Fibroblast of lung (primary cell): Measurements from ENCODE around the gene PCGF3. TPM values are rescaled to one million over a fixed set of nuclear protein-coding genes. Genes with fewer than 3 reads are reported as not detected.

Experiments
- DNase-seq, 2 donors: peaks; one replicate each; pipeline versions ENCODE4 v3.0.0 to v3.0.0-alpha.2; 2010; ENCODE audit warnings: low read depth in 2 of 2
- H2AFZ ChIP-seq: 2 replicates; pipeline ENCODE4 v1.5.1; 2012; ENCODE audit warnings: low read length, control low read depth, inconsistent platforms
- H3K27ac ChIP-seq: 2 replicates; pipeline ENCODE4 v1.5.1; 2011; ENCODE audit warnings: low read length, control low read depth; ENCODE audit not compliant: insufficient read depth
- H3K27me3 ChIP-seq: 2 replicates; pipeline ENCODE4 v1.5.1; 2011; ENCODE audit warnings: mild to moderate bottlenecking, low read length; ENCODE audit not compliant: control insufficient read depth, insufficient read depth
- H3K36me3 ChIP-seq: 2 replicates; pipeline ENCODE4 v1.5.1; 2011; ENCODE audit warnings: low read length; ENCODE audit not compliant: control insufficient read depth, insufficient read depth
- H3K4me1 ChIP-seq: 2 replicates; pipeline ENCODE4 v1.5.1; 2011; ENCODE audit warnings: low read length; ENCODE audit not compliant: control insufficient read depth, insufficient read depth; ENCODE audit errors: extremely low read depth
- H3K4me2 ChIP-seq: 2 replicates; pipeline ENCODE4 v1.5.1; 2011; ENCODE audit warnings: low read length, control low read depth; ENCODE audit not compliant: insufficient read depth; ENCODE audit errors: extremely low read depth
- H3K4me3 ChIP-seq, 4 experiments: fragments of 200-600 bp in 1 of 4; sonication (generic) in 1 of 4; replicated peaks in 1 of 4; 2 replicates each; pipeline ENCODE4 v1.5.1; 2011 to 2016; ENCODE audit warnings: low read length in 4 of 4, low read depth in 3 of 4, mild to moderate bottlenecking in 3 of 4, control low read depth in 2 of 4, inconsistent platforms in 1 of 4, mixed read lengths in 1 of 4; ENCODE audit not compliant: insufficient read depth in 1 of 4; ENCODE audit errors: control extremely low read depth in 1 of 4
- H3K79me2 ChIP-seq: 2 replicates; pipeline ENCODE4 v1.5.1; 2012; ENCODE audit warnings: mild to moderate bottlenecking, low read length, inconsistent platforms; ENCODE audit not compliant: control insufficient read depth, insufficient read depth
- H3K9ac ChIP-seq: 2 replicates; pipeline ENCODE4 v1.5.1; 2011; ENCODE audit warnings: mild to moderate bottlenecking, low read length, control low read depth; ENCODE audit not compliant: insufficient read depth
- H3K9me3 ChIP-seq: 2 replicates; pipeline ENCODE4 v1.5.1; 2012; ENCODE audit warnings: low read depth, low read length; ENCODE audit not compliant: control insufficient read depth, insufficient read depth
- H4K20me1 ChIP-seq: 2 replicates; pipeline ENCODE4 v1.5.1; 2011; ENCODE audit warnings: low read length; ENCODE audit not compliant: control insufficient read depth, insufficient read depth; ENCODE audit errors: extremely low read depth
- CTCF ChIP-seq, 2 donors: IDR thresholded peaks in 1 of 2; conservative IDR thresholded peaks in 1 of 2; 1 replicate in 1 of 2; 2 replicates in 1 of 2; pipeline ENCODE4 v1.5.1; 2011 to 2012; ENCODE audit warnings: low read length in 2 of 2, control low read depth in 1 of 2, inconsistent platforms in 1 of 2, low read depth in 1 of 2, mild to moderate bottlenecking in 1 of 2
- EZH2 ChIP-seq: IDR thresholded peaks from 2 replicates; pipeline ENCODE4 v1.5.1; 2012; ENCODE audit warnings: low read length, control low read depth, mild to moderate bottlenecking; ENCODE audit errors: missing control alignments
- polyA plus RNA-seq, 2 donors: library from polyadenylated mRNA; depleted of rRNA in 1 of 2; stranded (reverse) in 1 of 2; unstranded in 1 of 2; fragments of >200 nt; gene quantifications; 2 replicates each; pipeline ENCODE4 v1.2.1, GENCODE V29; 2011 to 2012; ENCODE audit warnings: missing spikeins in 1 of 2
- total RNA-seq: library from RNA; depleted of rRNA; stranded (reverse); fragments of >200 nt; gene quantifications from 2 replicates; pipeline ENCODE4 v1.2.1, GENCODE V29; 2014

PCGF3 gene
- total and polyA plus RNA-seq, 2 donors (not counting 1 experiment from before 2014, with no cell fraction given) = 24.8 to 27.1 TPM

GRCh38 chr4:761086-761485 lies 55.5 kb downstream of the PCGF3 start:
- H3K9ac ChIP-seq = no peak overlapping the region
- no peak overlapping the region for H3K27ac ChIP-seq
- H3K9me3 ChIP-seq = no peaks in the 10 kb centered on the region
- TF ChIP-seq CTCF (conservative IDR thresholded peaks at IDR 0.05 in 1 of 2, IDR thresholded peaks at IDR 0.05 in 1 of 2; ENCODE audit: low read depth in 1 of 2, low read length in 2 of 2) (no peak), EZH2 (no peak)
- no peak overlapping the region for H3K4me2 ChIP-seq
- no peaks in the 10 kb centered on the region for H3K27me3 ChIP-seq
- no peak for DNase-seq
- H3K4me1 ChIP-seq = no peaks in the 10 kb centered on the region
- H3K36me3 ChIP-seq = peaks cover 29% of the 10 kb centered on the region
- H2AFZ ChIP-seq = no peak overlapping the region
- H3K79me2 ChIP-seq = peaks cover 3% of the 10 kb centered on the region
- H4K20me1 ChIP-seq = peaks cover 3% of the 10 kb centered on the region
- no peak overlapping the region for H3K4me3 ChIP-seq

- H3K4me2 ChIP-seq = no peak overlapping the region
- H3K27me3 ChIP-seq = no peaks in the 10 kb centered on the region
- peaks cover 3% of the 10 kb centered on the region for H4K20me1 ChIP-seq
- H3K4me3 ChIP-seq = no peak overlapping the region
- no peak for DNase-seq
- no peak for TF ChIP-seq CTCF (conservative IDR thresholded peaks at IDR 0.05 in 1 of 2, IDR thresholded peaks at IDR 0.05 in 1 of 2; ENCODE audit: low read depth in 1 of 2, low read length in 2 of 2)
- TF ChIP-seq EZH2 = no peak
- no peak overlapping the region for H3K9ac ChIP-seq
- peaks cover 3% of the 10 kb centered on the region for H3K79me2 ChIP-seq
- peaks cover 29% of the 10 kb centered on the region for H3K36me3 ChIP-seq
- no peaks in the 10 kb centered on the region for H3K4me1 ChIP-seq
- no peak overlapping the region for H2AFZ ChIP-seq
- no peaks in the 10 kb centered on the region for H3K9me3 ChIP-seq
- H3K27ac ChIP-seq = no peak overlapping the region
Measured at GRCh38 chr4:761739-762138, 56.1 kb downstream of the PCGF3 start.

- Histone ChIP-seq H4K20me1 (peaks cover 3% of the 10 kb centered on the region), H3K9me3 (no peaks in the 10 kb centered on the region), H3K9ac (no peak overlapping the region), H3K27me3 (no peaks in the 10 kb centered on the region), H3K36me3 (peaks cover 29% of the 10 kb centered on the region), H3K4me3 (no peak overlapping the region), H2AFZ (no peak overlapping the region), H3K79me2 (peaks cover 3% of the 10 kb centered on the region), H3K27ac (no peak overlapping the region), H3K4me2 (no peak overlapping the region), H3K4me1 (no peaks in the 10 kb centered on the region)
- DNase-seq = peak in 1 of 2 donors; percentile 31
- TF ChIP-seq CTCF (conservative IDR thresholded peaks at IDR 0.05 in 1 of 2, IDR thresholded peaks at IDR 0.05 in 1 of 2; ENCODE audit: low read depth in 1 of 2, low read length in 2 of 2) (peak in 1 of 2 donors; percentile 34), EZH2 (no peak)
Measured at GRCh38 chr4:762211-763190, 56.9 kb downstream of the PCGF3 start.
